HS-27A (cell line): ENCODE results near the gene LRIG1.
A peak's percentile ranks its signal among the peaks of the same experiment; 100 is the strongest.

ENCODE experiments used
- DNase-seq: peaks from one replicate; pipeline ENCODE4 v3.0.0-alpha.2; 2012; ENCODE audit warnings: low read depth, missing footprints

The LRIG1 gene

DNA sequence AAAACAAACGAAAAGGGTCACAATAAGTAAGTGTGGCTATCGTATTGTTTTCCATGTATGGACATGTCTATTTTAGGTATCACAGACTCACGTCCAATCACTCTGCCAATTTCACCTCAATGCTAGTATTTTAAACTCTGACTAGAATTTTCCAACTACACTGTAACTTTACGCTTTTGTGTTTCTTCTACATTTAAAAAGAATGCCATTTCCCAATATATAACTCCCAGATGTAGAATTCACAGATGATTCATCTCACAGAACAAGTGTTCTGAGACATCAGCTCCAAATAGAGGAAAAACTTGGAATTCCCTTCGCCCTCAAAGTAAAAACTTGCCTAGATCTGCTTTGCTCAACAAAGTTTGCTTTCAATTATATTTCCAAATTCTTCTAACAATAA lies 14.2 kb downstream of the LRIG1 start:
- DNase-seq: no peak

DNA sequence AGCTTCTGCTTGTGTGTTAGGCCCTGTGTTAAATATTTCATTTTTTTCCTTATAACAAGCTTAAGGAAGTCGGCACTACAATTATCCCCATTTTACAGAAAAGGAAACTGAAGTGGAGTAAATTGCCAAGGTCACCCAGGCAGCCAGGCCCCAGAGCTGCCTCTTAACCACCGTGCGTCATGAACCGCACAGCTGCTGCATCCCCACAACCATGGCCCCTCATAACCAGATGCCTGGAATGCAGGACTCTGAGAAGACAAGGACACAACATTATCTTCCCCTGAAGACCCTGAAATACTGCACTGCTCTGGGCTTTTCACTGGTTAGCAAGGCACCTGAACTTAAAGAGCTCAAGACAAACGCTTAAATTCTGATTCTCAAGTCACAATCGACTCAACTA lies 14.6 kb downstream of the LRIG1 start:
- DNase-seq: no peak

- DNase-seq: no peak
These were observed 15.4 kb downstream of the LRIG1 start for GRCh38 chr3:66485291-66485968.

DNA sequence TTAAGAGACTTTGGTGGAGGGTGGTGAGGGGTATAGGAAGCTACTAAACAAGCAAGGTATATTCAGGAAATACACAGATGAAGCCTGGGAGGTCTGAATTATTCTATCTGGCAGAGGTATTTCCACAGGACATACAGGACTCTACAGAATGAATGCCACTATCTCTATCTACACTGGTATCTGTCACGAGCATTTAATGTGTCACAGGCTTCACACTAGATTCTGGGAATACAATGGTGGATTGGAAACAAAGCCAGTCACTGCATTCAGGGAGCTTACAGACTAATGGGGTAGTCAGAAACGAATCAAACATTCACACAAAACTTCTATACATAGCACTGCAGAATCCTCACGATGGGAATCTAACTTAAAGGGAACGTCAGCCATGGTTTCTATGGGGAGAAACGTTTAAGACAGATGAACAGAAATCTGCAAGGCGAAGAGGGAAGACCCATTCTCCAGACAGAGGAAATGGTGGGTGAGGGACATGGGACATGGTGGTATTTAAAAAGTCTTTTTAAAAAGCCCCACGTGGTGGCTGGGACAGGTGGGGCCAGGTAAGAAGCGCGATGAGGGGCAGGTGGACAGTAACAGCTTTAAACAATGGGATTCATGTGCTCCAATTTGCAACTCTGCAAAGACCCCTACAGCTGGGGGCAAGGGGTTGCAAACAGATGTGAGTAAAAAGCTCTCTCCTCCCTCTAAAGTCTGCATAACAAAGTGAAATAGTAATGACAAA lies 16.5 kb downstream of the LRIG1 start:
- no peak for DNase-seq

DNA sequence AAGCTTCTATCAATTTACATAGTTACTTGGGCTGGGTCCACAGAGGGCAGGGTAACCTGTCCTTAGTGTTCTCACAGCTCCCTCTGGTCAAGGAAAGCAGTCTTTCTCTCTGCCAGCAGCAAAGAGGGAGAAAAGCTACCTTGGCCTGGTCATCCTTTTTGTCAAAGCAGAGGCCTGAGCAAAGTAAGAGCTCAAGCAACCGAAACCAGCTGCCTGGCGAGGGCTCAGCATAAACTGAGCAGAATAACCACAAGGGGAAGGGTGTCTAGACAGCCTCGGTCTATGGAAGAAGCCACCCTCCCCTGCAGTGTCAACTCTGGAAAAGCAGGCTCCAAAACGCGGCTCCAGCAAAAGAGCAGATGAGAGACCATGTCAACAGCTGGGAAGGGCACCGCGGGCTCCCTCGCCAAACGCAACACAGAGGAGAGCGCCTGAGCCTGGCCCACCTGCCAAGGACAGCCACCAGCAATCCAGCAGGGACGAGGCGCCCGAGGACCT lies 17.4 kb downstream of the LRIG1 start:
- DNase-seq: no peak

DNA sequence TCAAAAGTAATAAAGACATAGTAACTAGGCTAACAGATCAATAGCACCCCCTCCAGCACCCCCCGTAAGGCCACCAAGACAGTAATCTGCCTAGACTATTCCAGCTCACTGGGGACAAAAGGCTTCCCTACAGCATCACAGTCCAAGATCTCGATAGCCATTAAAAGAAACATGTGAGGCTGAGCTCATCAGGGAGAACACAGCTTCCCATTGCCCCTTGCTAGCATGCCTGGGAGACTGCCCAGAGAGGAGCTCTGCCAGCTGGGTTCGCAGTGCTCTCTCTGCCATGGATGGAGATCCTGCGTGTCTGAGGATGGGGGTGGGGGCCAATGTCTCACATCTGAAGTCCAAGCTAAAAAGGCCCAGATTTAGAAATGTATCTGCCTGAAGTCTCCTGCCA lies 17.8 kb downstream of the LRIG1 start:
- no peak for DNase-seq

GRCh38 chr3:66482018-66482404 lies 18.8 kb downstream of the LRIG1 start:
- no peak for DNase-seq

DNA sequence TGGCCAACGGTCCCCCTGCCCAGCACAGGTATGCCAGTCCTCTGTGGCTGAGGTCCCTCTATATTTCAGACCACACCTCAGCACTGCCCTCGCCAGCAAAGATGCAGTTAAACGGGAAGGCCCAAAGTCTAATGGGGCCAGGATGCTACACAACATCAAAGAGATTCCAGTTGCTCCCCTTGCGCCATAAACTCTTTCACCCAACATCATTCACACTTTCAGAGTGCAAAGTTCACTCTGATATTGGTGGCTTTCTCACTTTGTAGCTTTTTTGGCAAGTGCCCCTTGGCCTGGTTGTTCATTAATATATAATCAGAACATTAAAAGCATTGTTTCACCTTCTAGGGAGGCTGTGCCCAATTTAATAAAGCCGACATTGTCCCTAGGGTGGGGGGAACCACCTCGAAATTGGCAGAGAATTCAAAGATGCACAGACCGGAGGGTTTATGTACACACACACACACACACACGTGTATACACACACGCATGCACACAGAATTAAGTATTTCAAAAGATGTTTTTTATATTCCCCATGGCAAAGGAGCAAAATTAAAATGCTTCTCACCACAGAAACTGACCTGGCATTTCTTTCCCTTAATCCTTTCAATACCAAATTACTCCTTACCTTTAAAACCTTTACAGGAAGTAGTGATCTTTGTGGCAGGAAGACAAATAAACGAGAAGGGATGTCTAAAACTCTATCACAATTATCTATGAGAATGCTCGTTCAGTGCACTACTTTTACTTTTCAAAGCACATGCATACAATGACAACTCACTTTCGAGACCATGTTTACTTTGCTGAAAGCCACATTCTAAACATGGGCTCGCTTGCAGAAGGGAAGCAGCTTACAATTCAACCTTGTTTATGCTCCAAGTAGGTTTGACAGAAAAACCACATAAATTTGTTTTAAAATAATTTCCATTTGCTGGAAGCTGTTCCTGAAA lies 19.5 kb downstream of the LRIG1 start:
- no peak for DNase-seq

DNA sequence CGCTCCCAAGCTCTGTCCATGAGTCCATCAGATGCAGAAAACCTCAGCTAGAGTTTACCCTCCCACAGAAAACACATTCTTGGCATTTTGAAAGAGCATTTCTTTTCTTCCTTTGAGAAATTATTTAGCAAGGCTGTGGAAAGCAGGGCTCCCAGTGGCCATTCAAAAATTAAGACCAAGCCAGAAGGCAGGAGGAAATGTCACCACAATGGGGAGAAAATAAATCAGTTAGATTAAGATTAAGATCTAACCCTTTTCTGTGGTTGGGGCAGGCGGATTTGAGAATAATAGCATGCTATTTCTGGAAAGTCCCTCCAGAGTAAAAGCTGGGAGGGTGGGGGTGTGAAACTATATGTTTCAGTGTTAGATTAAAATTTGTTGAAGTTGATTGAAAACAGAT lies 20.2 kb downstream of the LRIG1 start:
- DNase-seq: no peak

- DNase-seq: no peak
These were observed 21.3 kb downstream of the LRIG1 start for GRCh38 chr3:66479532-66479947.

GRCh38 chr3:66478960-66479359 lies 21.9 kb downstream of the LRIG1 start:
- no peak for DNase-seq

DNA sequence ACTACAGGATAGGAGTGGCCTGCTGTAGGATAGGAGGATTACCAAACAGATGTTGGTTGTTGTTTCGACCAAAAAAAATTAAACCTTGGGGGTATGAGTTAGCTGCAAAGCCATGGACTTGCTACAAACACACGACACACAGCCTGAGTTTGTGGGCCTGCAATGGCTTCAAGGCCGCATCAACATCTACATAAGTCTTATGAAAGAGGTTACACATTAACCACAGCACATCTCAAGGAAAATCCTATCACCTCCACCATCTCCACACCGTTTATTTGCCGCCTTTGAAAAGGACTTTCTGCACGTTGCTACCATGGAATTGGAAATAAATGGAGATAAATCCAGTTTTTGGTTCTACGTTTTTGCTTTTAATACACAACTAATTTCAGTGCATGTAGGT lies 23.0 kb downstream of the LRIG1 start:
- DNase-seq: no peak

DNA sequence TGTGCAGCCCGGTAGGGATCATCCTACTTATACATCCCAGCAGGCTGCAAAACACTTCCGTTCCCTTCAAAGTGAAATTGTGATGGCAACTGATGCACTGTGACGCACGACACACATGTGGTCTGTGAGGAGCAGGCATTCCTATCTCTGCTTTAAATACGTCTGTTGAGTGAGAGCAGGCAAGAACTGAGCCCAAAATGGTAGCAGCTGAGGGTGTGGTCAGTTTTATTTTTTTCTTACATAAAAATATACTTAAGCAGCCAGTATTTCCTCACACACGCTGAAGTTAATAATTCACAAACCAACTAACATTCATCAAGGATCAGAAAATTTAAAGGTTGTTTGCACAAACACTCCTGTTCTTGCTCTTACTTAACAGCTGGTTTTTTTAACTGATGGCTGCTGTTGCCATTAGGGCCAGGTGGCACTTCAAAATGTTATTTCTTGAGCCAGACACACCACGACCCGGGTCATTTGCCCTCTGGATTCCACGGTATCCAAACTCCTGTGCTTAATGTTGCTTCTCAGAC lies 23.9 kb downstream of the LRIG1 start:
- DNase-seq: no peak

DNA sequence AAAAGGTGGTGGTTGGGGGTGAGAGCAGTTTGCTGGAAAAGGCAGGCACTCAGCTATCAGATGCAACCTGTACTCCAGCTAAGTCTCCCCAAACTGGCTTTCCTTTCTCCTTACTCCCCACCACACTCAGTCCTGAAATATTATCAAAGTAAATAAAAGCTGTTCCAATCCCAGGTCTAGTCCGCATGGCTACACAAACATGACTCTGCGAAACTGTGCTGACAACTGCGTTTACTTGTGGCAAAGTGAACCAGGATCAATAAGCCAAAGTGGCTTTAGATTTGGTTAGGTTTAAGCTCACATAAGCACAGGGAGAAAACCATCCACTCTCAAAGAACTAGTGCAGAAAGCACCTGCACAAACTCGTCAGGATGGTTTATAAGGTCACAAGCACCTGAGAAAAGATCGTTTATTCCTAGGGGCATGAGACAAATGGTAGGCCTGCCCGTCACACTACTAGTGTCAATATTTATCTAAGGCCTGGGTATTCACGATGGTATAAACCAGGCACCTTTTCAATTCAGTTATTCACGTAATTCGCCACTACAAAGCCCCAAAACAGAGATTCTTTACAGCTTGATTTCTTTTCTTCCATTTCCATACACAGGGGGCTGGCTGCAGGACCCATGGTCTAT lies 25.3 kb downstream of the LRIG1 start:
- DNase-seq: no peak

DNA sequence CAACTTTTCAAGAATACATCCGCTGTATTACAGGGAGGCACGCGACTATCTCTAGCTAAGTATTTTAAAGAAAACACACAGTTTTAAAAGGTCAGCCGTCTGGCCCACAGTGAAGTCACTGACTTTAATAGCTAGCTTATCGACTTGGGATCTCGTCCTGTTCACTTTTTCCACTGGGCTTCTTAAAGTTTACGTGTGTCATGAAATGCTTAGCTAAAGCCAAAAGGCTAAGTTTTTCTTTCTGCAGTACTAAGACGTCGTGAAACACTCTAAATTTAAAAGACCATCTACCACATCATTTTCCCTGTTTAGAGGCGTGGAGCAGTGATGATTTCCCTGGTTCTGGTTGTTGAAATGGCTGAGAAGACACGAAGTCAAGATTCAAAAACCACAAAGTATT lies 27.1 kb downstream of the LRIG1 start:
- no peak for DNase-seq

- DNase-seq: no peak
These were observed 27.6 kb downstream of the LRIG1 start for GRCh38 chr3:66473181-66473580.

GRCh38 chr3:66472313-66473134 lies 28.3 kb downstream of the LRIG1 start:
- DNase-seq: peak; percentile 58

- no peak for DNase-seq
These were observed 29.7 kb downstream of the LRIG1 start for GRCh38 chr3:66470956-66471686.

DNA sequence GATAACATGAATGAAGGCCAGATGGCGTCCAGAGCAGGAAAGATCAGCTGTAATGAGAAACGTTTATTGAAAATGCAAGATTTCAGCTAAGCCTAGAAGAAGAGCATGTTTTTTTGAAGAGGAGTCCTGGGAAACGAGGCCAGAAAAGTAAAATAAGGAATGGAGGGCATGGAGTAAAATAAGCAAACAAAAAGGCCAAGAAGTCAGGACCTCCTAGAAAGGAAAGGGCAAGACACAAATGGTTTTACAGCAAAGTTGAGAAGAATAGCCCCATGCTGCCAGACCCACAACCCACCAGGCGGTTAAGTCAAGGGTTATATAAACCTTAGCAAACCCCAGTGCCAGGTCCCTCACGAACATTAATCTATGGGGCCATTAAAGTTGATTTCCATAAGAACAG lies 30.5 kb downstream of the LRIG1 start:
- no peak for DNase-seq

GRCh38 chr3:66469220-66469640 lies 31.6 kb downstream of the LRIG1 start:
- DNase-seq: no peak
